Ramos (cell line): Measurements from ENCODE around the gene KNOP1.
"Not testable (repeated sequence)": the region's sequence is repeated elsewhere in the genome, so short reads cannot be mapped to it uniquely, and the experiment has no call there.

Experiments
- in situ Hi-C: fragments of 300-500 bp; cut with MboI; formaldehyde crosslinking; loops from one replicate; pipeline ENCODE4 v1.14.3; 2022; ENCODE audit warnings: low sequenced_read_pairs; ENCODE audit not compliant: unreplicated experiment

The KNOP1 gene

GRCh38 chr16:19688396-19689024 lies 29.5 kb downstream of the KNOP1 start:
- in situ Hi-C loops: no loop called here

GRCh38 chr16:19687279-19687678 lies 30.7 kb downstream of the KNOP1 start:
- in situ Hi-C loops: no loop called here

- in situ Hi-C loops: no loop called here
These were observed 32.9 kb downstream of the KNOP1 start for GRCh38 chr16:19685176-19685575.

GRCh38 chr16:19683453-19684236 lies 34.4 kb downstream of the KNOP1 start:
- in situ Hi-C loops: no loop called here

- in situ Hi-C loops: no loop called here
These were observed 36.4 kb downstream of the KNOP1 start for GRCh38 chr16:19681637-19682036.

GRCh38 chr16:19680881-19681340 lies 37.1 kb downstream of the KNOP1 start:
- in situ Hi-C loops: no loop called here

- in situ Hi-C loops: not testable (repeated sequence)
These were observed 38.7 kb downstream of the KNOP1 start for GRCh38 chr16:19679281-19679680.

- in situ Hi-C loops: no loop called here
These were observed 39.2 kb downstream of the KNOP1 start for GRCh38 chr16:19678804-19679203.

- in situ Hi-C loops: no loop called here
These were observed 40.6 kb downstream of the KNOP1 start for GRCh38 chr16:19677402-19677801.

GRCh38 chr16:19674485-19674884 lies 43.5 kb downstream of the KNOP1 start:
- in situ Hi-C loops: no loop called here

GRCh38 chr16:19672378-19672777 lies 45.6 kb downstream of the KNOP1 start:
- in situ Hi-C loops: no loop called here

- in situ Hi-C loops: no loop called here
These were observed 51.5 kb downstream of the KNOP1 start for GRCh38 chr16:19666477-19666876.

GRCh38 chr16:19665313-19665712 lies 52.7 kb downstream of the KNOP1 start:
- in situ Hi-C loops: not testable (repeated sequence)

GRCh38 chr16:19664166-19664565 lies 53.9 kb downstream of the KNOP1 start:
- in situ Hi-C loops: no loop called here

GRCh38 chr16:19662351-19662750 lies 55.7 kb downstream of the KNOP1 start:
- in situ Hi-C loops: no loop called here

- in situ Hi-C loops: no loop called here
These were observed 57.6 kb downstream of the KNOP1 start for GRCh38 chr16:19660432-19660831.

GRCh38 chr16:19659554-19659953 lies 58.5 kb downstream of the KNOP1 start:
- in situ Hi-C loops: no loop called here

- in situ Hi-C loops: no loop called here
These were observed 60.2 kb downstream of the KNOP1 start for GRCh38 chr16:19657831-19658230.

GRCh38 chr16:19655242-19655777 lies 62.7 kb downstream of the KNOP1 start:
- in situ Hi-C loops: no loop called here

GRCh38 chr16:19654147-19654546 lies 63.9 kb downstream of the KNOP1 start:
- in situ Hi-C loops: no loop called here
